Measurements from ENCODE around the gene SEMA4C.
A peak's percentile ranks its signal among the peaks of the same experiment; 100 is the strongest.

SEMA4C gene

GRCh38 chr2:96817882-96818281, 52.0 kb downstream of the SEMA4C start:
- DNase-seq, result no peak

GRCh38 chr2:96816836-96817702, 52.8 kb downstream of the SEMA4C start:
- DNase-seq, result no peak

GRCh38 chr2:96816127-96816835, 53.6 kb downstream of the SEMA4C start, which contains the start of gene CNNM3:
Gene CNNM3, plus strand, starts transcription at chr2:96816268. Its CDS starts 10 bp downstream, at chr2:96816278.
- DNase-seq, result peak; percentile 96

GRCh38 chr2:96815326-96816126, 54.4 kb downstream of the SEMA4C start:
- DNase-seq, result no peak

GRCh38 chr2:96813656-96814055, 56.2 kb downstream of the SEMA4C start:
- no peak for DNase-seq

- no peak for DNase-seq
Observed at GRCh38 chr2:96811917-96812316, 58.0 kb downstream of the SEMA4C start.

GRCh38 chr2:96810783-96811192, 59.1 kb downstream of the SEMA4C start:
- DNase-seq, result no peak

GRCh38 chr2:96809951-96810782, 59.7 kb downstream of the SEMA4C start:
- DNase-seq, result no peak

Data from CD4-positive, alpha-beta T cell treated with Interleukin-10 for 1 hour (primary cell).